GM12873 (cell line): ENCODE measurements around the gene CRIM1.

Experiments used
- CTCF ChIP-seq: IDR thresholded peaks from 2 replicates; pipeline ENCODE4 v1.5.1; 2012; ENCODE audit warnings: low read depth, mild to moderate bottlenecking, moderate library complexity, low read length, control low read depth; ENCODE audit not compliant: insufficient read depth; ENCODE audit errors: missing control alignments

CRIM1 gene

GRCh38 chr2:36509075-36509474 lies 153.5 kb downstream of the CRIM1 start:
- no peak for TF ChIP-seq CTCF

- no peak for TF ChIP-seq CTCF
These were observed 156.5 kb downstream of the CRIM1 start for GRCh38 chr2:36511858-36512603.

GRCh38 chr2:36512705-36513104 lies 157.1 kb downstream of the CRIM1 start:
- TF ChIP-seq CTCF = no peak

- TF ChIP-seq CTCF = no peak
These were observed 158.1 kb downstream of the CRIM1 start for GRCh38 chr2:36513661-36514060.

GRCh38 chr2:36515538-36515937 lies 160.0 kb downstream of the CRIM1 start:
- no peak for TF ChIP-seq CTCF

GRCh38 chr2:36516136-36516870 lies 160.7 kb downstream of the CRIM1 start:
- TF ChIP-seq CTCF = no peak

- no peak for TF ChIP-seq CTCF
These were observed 164.9 kb downstream of the CRIM1 start for GRCh38 chr2:36520431-36520830.
